IMR-90 (cell line): ENCODE measurements around the gene PLS1. TPM values are rescaled to one million over a fixed set of nuclear protein-coding genes. Genes with fewer than 3 reads are reported as not detected.

Experiments
- ATAC-seq: fragments of 200-7000 bp; cut with Tn5 transposase; 2 replicates; pipeline ENCODE4 v1.9.1; 2020; ENCODE audit warnings: low read depth, mild to moderate bottlenecking, moderate library complexity
- BruUV-seq: library from RNA; stranded (reverse); fragments of 400-500 nt; replicated peaks from 2 replicates; lab custom pipeline; 2021; lab: Mats Ljungman, UMichigan
- CTCF ChIA-PET: fragments of 300-600 bp; formaldehyde crosslinking; extraction: SDS; loops from one replicate; lab custom pipeline; 2021; ENCODE audit warnings: antibody characterized with exemption; lab: Yijun Ruan, JAX
- POLR2A ChIA-PET: fragments of 300-600 bp; sonication (Branson Sonifier 250); formaldehyde crosslinking; loops from one replicate; lab custom pipeline; 2022; ENCODE audit warnings: antibody characterized with exemption; ENCODE audit not compliant: unreplicated experiment; lab: Charles Lee
- DNase-seq: peaks from one replicate; pipeline ENCODE4 v3.0.0; 2013
- H2AFZ ChIP-seq: replicated peaks from 2 replicates; pipeline ENCODE3; 2013; ENCODE audit warnings: low read length, mild to moderate bottlenecking; ENCODE audit not compliant: poor library complexity
- H2AK5ac ChIP-seq: 2 replicates; pipeline ENCODE4 v1.6.1; 2013; ENCODE audit warnings: low read depth, low read length, inconsistent platforms
- H2AK9ac ChIP-seq: replicated peaks from 2 replicates; pipeline ENCODE3; 2013; ENCODE audit warnings: mild to moderate bottlenecking, low read depth, low read length, moderate library complexity; ENCODE audit not compliant: poor library complexity
- H2BK120ac ChIP-seq: 2 replicates; pipeline ENCODE4 v1.6.1; 2013; ENCODE audit warnings: low read depth, low read length, inconsistent platforms
- H2BK15ac ChIP-seq: 3 replicates; pipeline ENCODE4 v1.6.1; 2013; ENCODE audit warnings: low read depth, low read length, inconsistent platforms
- H2BK20ac ChIP-seq: 2 replicates; pipeline ENCODE4 v1.6.1; 2013; ENCODE audit warnings: low read depth, mild to moderate bottlenecking, inconsistent platforms, low read length, moderate library complexity
- H2BK5ac ChIP-seq: 2 replicates; pipeline ENCODE4 v1.6.1; 2013; ENCODE audit warnings: mild to moderate bottlenecking, low read depth, low read length, inconsistent platforms; ENCODE audit not compliant: poor library complexity, severe bottlenecking
- H3K14ac ChIP-seq: replicated peaks from 2 replicates; pipeline ENCODE4 v1.6.1; 2013; ENCODE audit warnings: low read depth, low read length, inconsistent platforms
- H3K18ac ChIP-seq: 2 replicates; pipeline ENCODE4 v1.6.1; 2013; ENCODE audit warnings: low read depth, low read length, control low read depth
- H3K23ac ChIP-seq: 2 replicates; pipeline ENCODE4 v1.6.1; 2013; ENCODE audit warnings: low read depth, low read length, inconsistent platforms
- H3K27ac ChIP-seq: 2 replicates; pipeline ENCODE4 v1.5.1; 2013; ENCODE audit warnings: mild to moderate bottlenecking, control low read depth, low read length; ENCODE audit not compliant: insufficient read depth
- H3K27me3 ChIP-seq: 2 replicates; pipeline ENCODE4 v1.6.1; 2013; ENCODE audit warnings: low read length; ENCODE audit not compliant: control insufficient read depth, insufficient read depth
- H3K36me3 ChIP-seq: 2 replicates; pipeline ENCODE4 v1.6.1; 2013; ENCODE audit warnings: low read length, mixed read lengths; ENCODE audit not compliant: control insufficient read depth, insufficient read depth
- H3K4ac ChIP-seq: 2 replicates; pipeline ENCODE4 v1.6.1; 2013; ENCODE audit warnings: low read depth, low read length, inconsistent platforms
- H3K4me1 ChIP-seq: 2 replicates; pipeline ENCODE4 v1.6.1; 2013; ENCODE audit warnings: low read length, mixed read lengths; ENCODE audit not compliant: control insufficient read depth, insufficient read depth
- H3K4me2 ChIP-seq: 2 replicates; pipeline ENCODE4 v1.6.1; 2013; ENCODE audit warnings: low read depth, mild to moderate bottlenecking, control low read depth, low read length, moderate library complexity
- H3K4me3 ChIP-seq: 2 replicates; pipeline ENCODE4 v1.5.1; 2013; ENCODE audit warnings: low read depth, mild to moderate bottlenecking, control low read depth, low read length, moderate library complexity; ENCODE audit not compliant: insufficient read depth
- H3K56ac ChIP-seq: 2 replicates; pipeline ENCODE4 v1.6.1; 2013; ENCODE audit warnings: low read length, inconsistent platforms; ENCODE audit not compliant: insufficient read depth; ENCODE audit errors: extremely low read depth
- H3K79me1 ChIP-seq, 2 experiments: 2 replicates each; pipeline ENCODE4 v1.6.1; 2013; ENCODE audit warnings: low read length in 2 of 2, inconsistent platforms in 1 of 2, low read depth in 1 of 2
- H3K9ac ChIP-seq: 2 replicates; pipeline ENCODE4 v1.6.1; 2013; ENCODE audit warnings: low read depth, low read length, control low read depth
- H3K9me1 ChIP-seq: 2 replicates; pipeline ENCODE4 v1.6.1; 2013; ENCODE audit warnings: low read length, inconsistent platforms; ENCODE audit not compliant: insufficient read depth
- H3K9me3 ChIP-seq: 2 replicates; pipeline ENCODE4 v1.6.1; 2013; ENCODE audit warnings: low read length; ENCODE audit not compliant: control insufficient read depth, insufficient read depth
- H4K20me1 ChIP-seq: 2 replicates; pipeline ENCODE4 v1.6.1; 2013; ENCODE audit warnings: low read length, inconsistent platforms; ENCODE audit not compliant: insufficient read depth
- H4K5ac ChIP-seq: 2 replicates; pipeline ENCODE4 v1.6.1; 2013; ENCODE audit warnings: mild to moderate bottlenecking, low read depth, low read length, control low read depth
- H4K8ac ChIP-seq, 2 experiments: 2 replicates each; pipeline ENCODE4 v1.6.1; 2013; ENCODE audit warnings: low read depth in 2 of 2, low read length in 2 of 2, control low read depth in 1 of 2, inconsistent platforms in 1 of 2
- H4K91ac ChIP-seq: 2 replicates; pipeline ENCODE4 v1.6.1; 2013; ENCODE audit warnings: low read depth, low read length, inconsistent platforms; ENCODE audit not compliant: insufficient read depth
- CEBPB ChIP-seq: IDR thresholded peaks from 2 replicates; pipeline ENCODE4 v1.6.1; 2012; ENCODE audit warnings: low read depth, low read length, improper control_type of control experiment
- CHD1 ChIP-seq: IDR thresholded peaks from 2 replicates; pipeline ENCODE4 v1.6.1; 2012; ENCODE audit warnings: low read depth, low read length, improper control_type of control experiment
- FOS ChIP-seq: fragments of 150-350 bp; IDR thresholded peaks from 2 replicates; pipeline ENCODE4 v1.6.1; 2016; ENCODE audit warnings: low read depth, low read length
- MAFK ChIP-seq: IDR thresholded peaks from 2 replicates; pipeline ENCODE4 v1.6.1; 2012; ENCODE audit warnings: low read depth, low read length, improper control_type of control experiment
- MAZ ChIP-seq: IDR thresholded peaks from 2 replicates; pipeline ENCODE4 v1.6.1; 2012; ENCODE audit warnings: low read depth, mild to moderate bottlenecking, low read length, improper control_type of control experiment, moderate library complexity, borderline replicate concordance
- MXI1 ChIP-seq: IDR thresholded peaks from 2 replicates; pipeline ENCODE4 v1.6.1; 2012; ENCODE audit warnings: low read depth, mild to moderate bottlenecking, low read length, moderate library complexity, borderline replicate concordance
- POLR2A ChIP-seq: IDR thresholded peaks from 2 replicates; pipeline ENCODE4 v1.6.1; 2012; ENCODE audit warnings: mild to moderate bottlenecking, low read depth, low read length
- RAD21 ChIP-seq: IDR thresholded peaks from 2 replicates; pipeline ENCODE4 v1.6.1; 2012; ENCODE audit warnings: low read length, improper control_type of control experiment
- RCOR1 ChIP-seq: IDR thresholded peaks from 2 replicates; pipeline ENCODE4 v1.6.1; 2012; ENCODE audit warnings: mild to moderate bottlenecking, low read length, improper control_type of control experiment; ENCODE audit not compliant: insufficient replicate concordance
- RFX5 ChIP-seq: IDR thresholded peaks from 2 replicates; pipeline ENCODE4 v1.8.0; 2012; ENCODE audit warnings: low read depth, mild to moderate bottlenecking, low read length, moderate library complexity
- dilution Hi-C: fragments of 300-500 bp; cut with HindIII; formaldehyde crosslinking; loops from one replicate; pipeline ENCODE4 v1.14.3; 2018; ENCODE audit warnings: low sequenced_read_pairs; ENCODE audit not compliant: unreplicated experiment
- in situ Hi-C: fragments of 300-500 bp; cut with MboI; formaldehyde crosslinking; loops from 3 replicates; pipeline ENCODE4 v1.14.3; 2019; ENCODE audit warnings: low sequenced_read_pairs, inconsistent platforms, mixed read lengths
- intact Hi-C: fragments of 100-400 bp; cut with micrococcal nuclease; formaldehyde crosslinking; loops from 2 replicates; pipeline ENCODE4 v1.10.0; 2022
- polyA plus RNA-seq, 3 experiments: library from polyadenylated mRNA; depleted of rRNA; stranded (reverse); fragments of >200 nt; gene quantifications; 2 replicates each; pipeline ENCODE4 v1.2.3, GENCODE V29; 2012; ENCODE audit warnings: low replicate concordance in 1 of 3
- total RNA-seq: library from RNA; depleted of rRNA; stranded (reverse); fragments of >200 nt; gene quantifications from 2 replicates; pipeline ENCODE4 v1.2.3, GENCODE V29; 2012
- TF ChIP-seq, protein P1 (sequence below): conservative IDR thresholded peaks from 2 replicates; pipeline ENCODE4 v1.5.1; 2012; ENCODE audit warnings: mild to moderate bottlenecking, low read depth, low read length, improper control_type of control experiment

PLS1 gene
- total and polyA plus RNA-seq, 2 of the 4 experiments (the other 2 are of a cell fraction), result 0.29 to 0.90 TPM

DNA sequence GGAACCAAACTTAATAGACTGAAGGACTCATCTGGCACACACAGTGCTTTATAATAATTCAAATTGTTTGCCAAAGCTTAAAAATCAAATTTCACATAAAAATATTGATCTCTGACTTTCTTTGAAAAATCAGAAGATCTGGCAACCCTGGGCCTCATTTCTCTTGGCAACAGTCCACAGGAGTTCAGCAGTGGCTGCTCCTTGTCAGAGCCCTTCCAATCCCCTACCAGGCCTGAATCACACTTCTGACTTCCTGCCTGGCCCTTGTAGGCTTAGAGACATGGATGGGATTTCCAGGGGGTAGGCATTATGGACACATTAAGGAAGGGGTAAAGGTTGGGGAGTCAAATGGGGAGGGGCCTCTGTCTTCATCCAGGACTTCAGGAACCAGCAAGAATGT is 55.5 kb downstream of the PLS1 start:
- ChIA-PET POLR2A (interaction anchor here (0.6 kb wide), 1 partner anchor 54 kb away, joined by 3 read pairs; no protein-coding TSS in a partner anchor), CTCF (interaction anchor here (0.6 kb wide), 2 partner anchors 242 to 335 kb away, joined by 4 to 7 read pairs; no protein-coding TSS in a partner anchor)
- Histone ChIP-seq H3K4me3 (no peak overlapping the region), H3K18ac (no peak overlapping the region), H4K20me1 (no peaks in the 10 kb centered on the region), H3K27ac (no peak overlapping the region), H3K9me3 (no peaks in the 10 kb centered on the region), H2BK120ac (no peak overlapping the region), H2BK20ac (no peak overlapping the region), H3K27me3 (no peaks in the 10 kb centered on the region; the same call in 1 of the 2 replicates), H3K4me1 (no peaks in the 10 kb centered on the region), H2AFZ (no peak overlapping the region), H3K14ac (no peak overlapping the region), H3K4me2 (no peak overlapping the region), H3K36me3 (no peaks in the 10 kb centered on the region), H3K9me1 (no peaks in the 10 kb centered on the region), H4K8ac (no peak overlapping the region), H3K9ac (no peak overlapping the region), H4K5ac (no peak overlapping the region), H2BK5ac (no peak overlapping the region), H2AK9ac (no peak overlapping the region), H3K56ac (no peak overlapping the region), H3K4ac (no peak overlapping the region), H3K23ac (no peak overlapping the region), H3K79me1 (no peaks in the 10 kb centered on the region), H2AK5ac (no peak overlapping the region), H4K91ac (no peak overlapping the region), H2BK15ac (no peak overlapping the region)
- in situ Hi-C loops, result no loop called here
- TF ChIP-seq CEBPB, result no peak
- TF ChIP-seq FOS, result no peak
- no peak for TF ChIP-seq RFX5
- TF ChIP-seq POLR2A, result no peak
- no peak for TF ChIP-seq MAZ
- TF ChIP-seq, protein P1, sequence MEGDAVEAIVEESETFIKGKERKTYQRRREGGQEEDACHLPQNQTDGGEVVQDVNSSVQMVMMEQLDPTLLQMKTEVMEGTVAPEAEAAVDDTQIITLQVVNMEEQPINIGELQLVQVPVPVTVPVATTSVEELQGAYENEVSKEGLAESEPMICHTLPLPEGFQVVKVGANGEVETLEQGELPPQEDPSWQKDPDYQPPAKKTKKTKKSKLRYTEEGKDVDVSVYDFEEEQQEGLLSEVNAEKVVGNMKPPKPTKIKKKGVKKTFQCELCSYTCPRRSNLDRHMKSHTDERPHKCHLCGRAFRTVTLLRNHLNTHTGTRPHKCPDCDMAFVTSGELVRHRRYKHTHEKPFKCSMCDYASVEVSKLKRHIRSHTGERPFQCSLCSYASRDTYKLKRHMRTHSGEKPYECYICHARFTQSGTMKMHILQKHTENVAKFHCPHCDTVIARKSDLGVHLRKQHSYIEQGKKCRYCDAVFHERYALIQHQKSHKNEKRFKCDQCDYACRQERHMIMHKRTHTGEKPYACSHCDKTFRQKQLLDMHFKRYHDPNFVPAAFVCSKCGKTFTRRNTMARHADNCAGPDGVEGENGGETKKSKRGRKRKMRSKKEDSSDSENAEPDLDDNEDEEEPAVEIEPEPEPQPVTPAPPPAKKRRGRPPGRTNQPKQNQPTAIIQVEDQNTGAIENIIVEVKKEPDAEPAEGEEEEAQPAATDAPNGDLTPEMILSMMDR, result no peak
- no peak for TF ChIP-seq RCOR1
- TF ChIP-seq MAFK, result no peak
- no peak for TF ChIP-seq MXI1
- TF ChIP-seq CHD1, result no peak
- TF ChIP-seq RAD21, result no peak
- ATAC-seq, result no peak
- DNase-seq, result no peak
- no TSS peak for BruUV-seq
- dilution Hi-C loops, result no loop called here
- intact Hi-C loops, result no loop called here
